ENCODE results near the gene ZMYND11. TPM values are rescaled to one million over a fixed set of nuclear protein-coding genes. Genes with fewer than 3 reads are reported as not detected.
A peak's percentile ranks its signal among the peaks of the same experiment; 100 is the strongest.

The ZMYND11 gene
- total and polyA plus RNA-seq, 9 of the 15 experiments (the other 6 are each of a cell fraction or from before 2014, with no cell fraction given), result 2.7 to 13.8 (median 8.8) TPM

GRCh38 chr10:135601-136464 is 578 bp downstream of the ZMYND11 start (continued):
- no peak for TF ChIP-seq FOXP4 (CRISPR knock-in tag; IDR thresholded peaks at IDR 0.05; ENCODE audit: borderline replicate concordance)
- TF ChIP-seq NR2F6 (CRISPR knock-in tag; IDR thresholded peaks at IDR 0.05), result no peak
- TF ChIP-seq, protein P1, sequence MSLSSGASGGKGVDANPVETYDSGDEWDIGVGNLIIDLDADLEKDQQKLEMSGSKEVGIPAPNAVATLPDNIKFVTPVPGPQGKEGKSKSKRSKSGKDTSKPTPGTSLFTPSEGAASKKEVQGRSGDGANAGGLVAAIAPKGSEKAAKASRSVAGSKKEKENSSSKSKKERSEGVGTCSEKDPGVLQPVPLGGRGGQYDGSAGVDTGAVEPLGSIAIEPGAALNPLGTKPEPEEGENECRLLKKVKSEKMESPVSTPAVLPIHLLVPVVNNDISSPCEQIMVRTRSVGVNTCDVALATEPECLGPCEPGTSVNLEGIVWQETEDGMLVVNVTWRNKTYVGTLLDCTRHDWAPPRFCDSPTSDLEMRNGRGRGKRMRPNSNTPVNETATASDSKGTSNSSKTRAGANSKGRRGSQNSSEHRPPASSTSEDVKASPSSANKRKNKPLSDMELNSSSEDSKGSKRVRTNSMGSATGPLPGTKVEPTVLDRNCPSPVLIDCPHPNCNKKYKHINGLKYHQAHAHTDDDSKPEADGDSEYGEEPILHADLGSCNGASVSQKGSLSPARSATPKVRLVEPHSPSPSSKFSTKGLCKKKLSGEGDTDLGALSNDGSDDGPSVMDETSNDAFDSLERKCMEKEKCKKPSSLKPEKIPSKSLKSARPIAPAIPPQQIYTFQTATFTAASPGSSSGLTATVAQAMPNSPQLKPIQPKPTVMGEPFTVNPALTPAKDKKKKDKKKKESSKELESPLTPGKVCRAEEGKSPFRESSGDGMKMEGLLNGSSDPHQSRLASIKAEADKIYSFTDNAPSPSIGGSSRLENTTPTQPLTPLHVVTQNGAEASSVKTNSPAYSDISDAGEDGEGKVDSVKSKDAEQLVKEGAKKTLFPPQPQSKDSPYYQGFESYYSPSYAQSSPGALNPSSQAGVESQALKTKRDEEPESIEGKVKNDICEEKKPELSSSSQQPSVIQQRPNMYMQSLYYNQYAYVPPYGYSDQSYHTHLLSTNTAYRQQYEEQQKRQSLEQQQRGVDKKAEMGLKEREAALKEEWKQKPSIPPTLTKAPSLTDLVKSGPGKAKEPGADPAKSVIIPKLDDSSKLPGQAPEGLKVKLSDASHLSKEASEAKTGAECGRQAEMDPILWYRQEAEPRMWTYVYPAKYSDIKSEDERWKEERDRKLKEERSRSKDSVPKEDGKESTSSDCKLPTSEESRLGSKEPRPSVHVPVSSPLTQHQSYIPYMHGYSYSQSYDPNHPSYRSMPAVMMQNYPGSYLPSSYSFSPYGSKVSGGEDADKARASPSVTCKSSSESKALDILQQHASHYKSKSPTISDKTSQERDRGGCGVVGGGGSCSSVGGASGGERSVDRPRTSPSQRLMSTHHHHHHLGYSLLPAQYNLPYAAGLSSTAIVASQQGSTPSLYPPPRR (CRISPR knock-in tag; IDR thresholded peaks at IDR 0.05; ENCODE audit: borderline replicate concordance), result no peak
- TF ChIP-seq FOXJ3 (CRISPR knock-in tag; IDR thresholded peaks at IDR 0.05), result no peak
- no peak for TF ChIP-seq LARP7 (IDR thresholded peaks at IDR 0.05)
- no peak for TF ChIP-seq GTF2A2 (tag; IDR thresholded peaks at IDR 0.05)
- TF ChIP-seq SRSF3 (IDR thresholded peaks at IDR 0.05; ENCODE audit: insufficient read depth, low read length), result no peak
- TF ChIP-seq FOXP1 (CRISPR knock-in tag; IDR thresholded peaks at IDR 0.05), result peak; percentile 57; the same call in 1 of the 2 replicates
- TF ChIP-seq, protein P2, sequence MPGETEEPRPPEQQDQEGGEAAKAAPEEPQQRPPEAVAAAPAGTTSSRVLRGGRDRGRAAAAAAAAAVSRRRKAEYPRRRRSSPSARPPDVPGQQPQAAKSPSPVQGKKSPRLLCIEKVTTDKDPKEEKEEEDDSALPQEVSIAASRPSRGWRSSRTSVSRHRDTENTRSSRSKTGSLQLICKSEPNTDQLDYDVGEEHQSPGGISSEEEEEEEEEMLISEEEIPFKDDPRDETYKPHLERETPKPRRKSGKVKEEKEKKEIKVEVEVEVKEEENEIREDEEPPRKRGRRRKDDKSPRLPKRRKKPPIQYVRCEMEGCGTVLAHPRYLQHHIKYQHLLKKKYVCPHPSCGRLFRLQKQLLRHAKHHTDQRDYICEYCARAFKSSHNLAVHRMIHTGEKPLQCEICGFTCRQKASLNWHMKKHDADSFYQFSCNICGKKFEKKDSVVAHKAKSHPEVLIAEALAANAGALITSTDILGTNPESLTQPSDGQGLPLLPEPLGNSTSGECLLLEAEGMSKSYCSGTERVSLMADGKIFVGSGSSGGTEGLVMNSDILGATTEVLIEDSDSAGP (CRISPR knock-in tag; IDR thresholded peaks at IDR 0.05), result no peak
- TF ChIP-seq SP1 (CRISPR knock-in tag; IDR thresholded peaks at IDR 0.05), result no peak
- no peak for TF ChIP-seq BACH1 (tag; IDR thresholded peaks at IDR 0.05)
- no peak for TF ChIP-seq BMI1 (IDR thresholded peaks at IDR 0.05; ENCODE audit: low read length)
- no peak for TF ChIP-seq ZBTB26 (CRISPR knock-in tag; IDR thresholded peaks at IDR 0.05)
- no peak for TF ChIP-seq TFAM (CRISPR knock-in tag; conservative IDR thresholded peaks at IDR 0.05)
- no peak for TF ChIP-seq CHD4 (IDR thresholded peaks at IDR 0.05; ENCODE audit: insufficient read depth, insufficient replicate concordance, low read depth, low read length, poor library complexity, severe bottlenecking)

All from K562 (cell line).